IgD-negative memory B cell (primary cell): ENCODE data around the gene TLR6. TPM values are rescaled to one million over a fixed set of nuclear protein-coding genes. Genes with fewer than 3 reads are reported as not detected.
"Not testable (repeated sequence)": the region's sequence is repeated elsewhere in the genome, so short reads cannot be mapped to it uniquely, and the experiment has no call there.

Source experiments
- H3K27ac Mint-ChIP-seq, 3 donors: one replicate each; pipeline ENCODE4 v1.8.0; 2020 to 2022; ENCODE audit warnings: mild to moderate bottlenecking in 3 of 3, mixed read lengths in 3 of 3, moderate library complexity in 1 of 3
- H3K27me3 Mint-ChIP-seq: one replicate; pipeline ENCODE4 v1.8.0; 2021; ENCODE audit warnings: mixed read lengths
- H3K36me3 Mint-ChIP-seq: one replicate; pipeline ENCODE4 v1.8.0; 2020; ENCODE audit warnings: mild to moderate bottlenecking, mixed read lengths
- H3K4me1 Mint-ChIP-seq, 3 donors: one replicate each; pipeline ENCODE4 v1.8.0; 2020 to 2022; ENCODE audit warnings: mixed read lengths in 3 of 3, mild to moderate bottlenecking in 1 of 3
- H3K4me3 Mint-ChIP-seq, 4 donors: one replicate each; pipeline ENCODE4 v1.8.0; 2020 to 2022; ENCODE audit warnings: mild to moderate bottlenecking in 4 of 4, mixed read lengths in 4 of 4, moderate library complexity in 3 of 4
- H3K9me3 Mint-ChIP-seq, 3 donors: one replicate each; pipeline ENCODE4 v1.8.0; 2020 to 2021; ENCODE audit warnings: mixed read lengths in 3 of 3, mild to moderate bottlenecking in 1 of 3
- polyA plus RNA-seq: library from polyadenylated mRNA; unstranded; fragments of 300-500 nt; fragmentation: Illumina TruSeq; gene quantifications from one replicate; pipeline ENCODE4 v1.2.3, GENCODE V29; 2021

Gene TLR6
- polyA plus RNA-seq, 1 donor from 2014 or later = 13.6 TPM

DNA sequence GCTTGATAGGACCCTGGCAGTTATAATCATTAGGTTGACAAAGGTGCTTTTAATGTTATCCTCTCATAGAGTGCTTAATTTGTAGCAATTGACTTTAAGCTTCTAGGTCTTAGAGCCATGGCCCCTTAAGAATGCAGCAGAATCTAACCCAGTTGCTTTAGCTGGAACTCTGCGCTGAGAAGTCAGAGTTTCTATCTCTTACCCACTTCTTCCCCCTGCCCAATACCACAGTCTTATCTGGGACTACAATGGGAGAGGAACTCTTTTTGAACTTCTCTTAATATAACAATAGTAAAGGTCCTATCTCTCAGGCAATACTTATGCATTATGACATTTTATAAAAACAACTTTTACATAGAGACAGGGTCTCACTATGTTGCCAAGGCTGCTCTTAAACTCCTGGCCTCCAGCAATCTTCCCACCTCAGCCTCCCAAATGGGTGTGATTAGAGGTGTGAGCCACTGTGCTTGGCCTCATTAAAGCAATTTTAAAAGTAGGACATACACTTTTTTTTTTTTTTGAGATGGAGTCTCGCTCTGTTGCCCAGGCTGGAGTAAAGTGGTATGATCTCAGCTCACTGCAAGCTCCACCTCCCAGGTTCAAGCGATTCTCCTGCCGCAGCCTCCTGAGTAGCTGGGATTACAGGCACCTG lies 75.7 kb downstream of the TLR6 start:
- H3K36me3 Mint-ChIP-seq = peaks cover 27% of the 10 kb centered on the region
- peaks cover 5 to 10% (median 8%) of the 10 kb centered on the region in 3 donors for H3K9me3 Mint-ChIP-seq
- peak overlapping the region; percentile 68 to 95 (median 87) for H3K27ac Mint-ChIP-seq
- H3K4me1 Mint-ChIP-seq = peaks cover 34 to 45% (median 35%) of the 10 kb centered on the region in 3 donors
- no peaks in the 10 kb centered on the region for H3K27me3 Mint-ChIP-seq
- peak overlapping the region; percentile 95 to 100 (median 98) for H3K4me3 Mint-ChIP-seq

DNA sequence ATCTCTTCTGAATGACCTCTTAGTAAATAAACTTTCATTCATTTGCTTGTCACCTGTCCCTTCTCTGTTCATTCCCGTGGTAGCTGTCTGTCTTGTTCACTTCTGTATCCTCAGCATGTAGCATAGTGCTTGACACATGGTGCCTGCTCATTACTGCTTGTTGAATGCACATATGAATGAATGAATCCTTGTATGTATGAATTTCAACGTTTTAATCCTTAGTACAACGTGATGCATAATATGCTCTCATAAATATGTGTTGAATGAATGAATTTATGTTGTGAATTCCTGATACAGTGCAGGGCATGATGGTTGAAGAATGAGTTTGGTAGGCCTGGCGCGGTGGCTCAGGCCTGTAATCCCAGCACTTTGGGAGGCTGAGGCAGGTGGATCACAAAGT lies 76.8 kb downstream of the TLR6 start:
- H3K4me1 Mint-ChIP-seq = peaks cover 26 to 48% (median 37%) of the 10 kb centered on the region in 3 donors
- H3K9me3 Mint-ChIP-seq = peaks cover 5 to 7% (median 7%) of the 10 kb centered on the region in 3 donors
- H3K27ac Mint-ChIP-seq = peak overlapping the region in 2 of 3 donors; percentile 68 to 87
- no peaks in the 10 kb centered on the region for H3K27me3 Mint-ChIP-seq
- peaks cover 32% of the 10 kb centered on the region for H3K36me3 Mint-ChIP-seq
- peak overlapping the region; percentile 95 to 100 (median 98) for H3K4me3 Mint-ChIP-seq

DNA sequence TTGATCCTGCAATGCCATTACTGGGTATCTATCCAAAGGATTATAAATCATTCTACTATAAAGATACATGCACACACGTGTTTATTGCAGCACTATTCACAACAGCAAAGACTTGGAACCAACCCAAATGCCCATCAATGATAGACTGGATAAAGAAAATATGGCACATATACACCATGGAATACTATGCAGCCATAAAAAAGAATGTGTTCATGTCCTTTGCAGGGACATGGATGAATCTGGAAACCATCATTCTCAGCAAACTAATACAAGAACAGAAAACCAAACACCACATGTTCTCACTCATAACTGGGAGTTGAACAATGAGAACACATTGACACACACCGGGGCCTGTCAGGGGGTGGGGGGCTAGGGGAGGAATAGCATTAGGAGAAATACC lies 78.7 kb downstream of the TLR6 start:
- peaks cover 28 to 55% (median 42%) of the 10 kb centered on the region in 3 donors for H3K4me1 Mint-ChIP-seq
- H3K27me3 Mint-ChIP-seq = not testable (repeated sequence)
- H3K27ac Mint-ChIP-seq = peak overlapping the region in 2 of 3 donors; percentile 64 to 83
- H3K4me3 Mint-ChIP-seq = peak overlapping the region in 3 of 4 donors; percentile 64 to 85 (median 65)
- peaks cover 43% of the 10 kb centered on the region for H3K36me3 Mint-ChIP-seq
- peaks cover 7 to 11% (median 8%) of the 10 kb centered on the region in 3 donors for H3K9me3 Mint-ChIP-seq

- no peaks in the 10 kb centered on the region for H3K27me3 Mint-ChIP-seq
- peaks cover 8 to 14% (median 10%) of the 10 kb centered on the region in 3 donors for H3K9me3 Mint-ChIP-seq
- H3K4me1 Mint-ChIP-seq = peaks cover 32 to 58% (median 47%) of the 10 kb centered on the region in 3 donors
- H3K27ac Mint-ChIP-seq = no peak overlapping the region
- peak overlapping the region in 2 of 4 donors; percentile 4 to 79 for H3K4me3 Mint-ChIP-seq
- H3K36me3 Mint-ChIP-seq = peaks cover 41% of the 10 kb centered on the region
These were observed 81.3 kb downstream of the TLR6 start for GRCh38 chr4:38775326-38775725.

- H3K9me3 Mint-ChIP-seq = peaks cover 8 to 14% (median 10%) of the 10 kb centered on the region in 3 donors
- peaks cover 39% of the 10 kb centered on the region for H3K36me3 Mint-ChIP-seq
- peaks cover 34 to 59% (median 47%) of the 10 kb centered on the region in 3 donors for H3K4me1 Mint-ChIP-seq
- no peaks in the 10 kb centered on the region for H3K27me3 Mint-ChIP-seq
- H3K27ac Mint-ChIP-seq = no peak overlapping the region
- H3K4me3 Mint-ChIP-seq = peak overlapping the region in 1 of 4 donors; percentile 3
These were observed 82.2 kb downstream of the TLR6 start for GRCh38 chr4:38774181-38774955.

Other genes starting within 250 kb of the TLR6 start
- 25.1 TPM for gene KLF3, start 192.6 kb downstream of the TLR6 start, polyA plus RNA-seq
- gene TLR10, start 73.8 kb downstream of the TLR6 start, polyA plus RNA-seq = 183 TPM
- gene TLR1, start 52.0 kb downstream of the TLR6 start, polyA plus RNA-seq = 33.2 TPM
- gene FAM114A1, start 11.0 kb upstream of the TLR6 start, polyA plus RNA-seq = 0.79 TPM
- 152 TPM for gene TMEM156, start 175.6 kb upstream of the TLR6 start, polyA plus RNA-seq
- 26.6 TPM for gene KLHL5, start 205.4 kb upstream of the TLR6 start, polyA plus RNA-seq